HG03571 (cell line): ENCODE data around the gene CCDC187.

Experiments used
- ATAC-seq: cut with Tn5 transposase; IDR thresholded peaks from one replicate; pipeline ENCODE4 v1.9.1; 2021; ENCODE audit not compliant: unreplicated experiment

CCDC187 gene

GRCh38 chr9:136313111-136314055 lies 9.5 kb upstream of the CCDC187 start:
- ATAC-seq = no peak

GRCh38 chr9:136312436-136312835 lies 8.5 kb upstream of the CCDC187 start:
- no peak for ATAC-seq

GRCh38 chr9:136312009-136312375 lies 8.1 kb upstream of the CCDC187 start:
- ATAC-seq = no peak

- ATAC-seq = no peak
Observed at GRCh38 chr9:136311051-136312008, 7.4 kb upstream of the CCDC187 start.

- ATAC-seq = no peak
Observed at GRCh38 chr9:136310273-136311030, 6.6 kb upstream of the CCDC187 start.

GRCh38 chr9:136309806-136310220 lies 5.9 kb upstream of the CCDC187 start:
- no peak for ATAC-seq

- ATAC-seq = no peak
Observed at GRCh38 chr9:136309101-136309801, 5.4 kb upstream of the CCDC187 start.

GRCh38 chr9:136308702-136309053 lies 4.8 kb upstream of the CCDC187 start:
- no peak for ATAC-seq

- no peak for ATAC-seq
Observed at GRCh38 chr9:136308006-136308701, 4.3 kb upstream of the CCDC187 start.

GRCh38 chr9:136307215-136307750 lies 3.4 kb upstream of the CCDC187 start:
- no peak for ATAC-seq

- no peak for ATAC-seq
Observed at GRCh38 chr9:136306211-136307208, 2.6 kb upstream of the CCDC187 start.

GRCh38 chr9:136305804-136306203 lies 1.9 kb upstream of the CCDC187 start:
- ATAC-seq = no peak

- ATAC-seq = no peak
Observed at GRCh38 chr9:136304981-136305380, 1.1 kb upstream of the CCDC187 start.

GRCh38 chr9:136304456-136304855 lies 562 bp upstream of the CCDC187 start:
- no peak for ATAC-seq

- ATAC-seq = no peak
Observed at GRCh38 chr9:136303066-136303824, 649 bp downstream of the CCDC187 start.

GRCh38 chr9:136302527-136302926 lies 1.4 kb downstream of the CCDC187 start:
- ATAC-seq = no peak

GRCh38 chr9:136300866-136301265 lies 3.0 kb downstream of the CCDC187 start:
- no peak for ATAC-seq
